Gastroesophageal sphincter (tissue), 4 donors: ENCODE measurements around the gene C19orf12. TPM values are rescaled to one million over a fixed set of nuclear protein-coding genes. Genes with fewer than 3 reads are reported as not detected.

ENCODE experiments used
- ATAC-seq: fragments of 150-250 bp; one replicate; pipeline ENCODE4 v1.9.1; 2016; ENCODE audit warnings: mild to moderate bottlenecking, moderate library complexity
- H3K27ac ChIP-seq, 4 donors: fragments of 200-600 bp; sonication (generic) in 3 of 4; 1 replicate in 3 of 4; 2 replicates in 1 of 4; pipeline ENCODE4 v1.5.1; 2016 to 2019
- H3K27me3 ChIP-seq: fragments of 200-600 bp; sonication (generic); one replicate; pipeline ENCODE4 v1.5.1; 2019
- H3K36me3 ChIP-seq, 2 donors: fragments of 200-600 bp; sonication (generic); one replicate each; pipeline ENCODE4 v1.5.1; 2019; ENCODE audit warnings: control low read depth in 1 of 2
- H3K4me1 ChIP-seq, 3 donors: fragments of 200-600 bp; sonication (generic); 1 replicate in 2 of 3; 2 replicates in 1 of 3; pipeline ENCODE4 v1.5.1; 2016 to 2019; ENCODE audit warnings: control low read depth in 2 of 3
- H3K4me3 ChIP-seq, 2 donors: fragments of 200-600 bp; sonication (generic); one replicate each; pipeline ENCODE4 v1.5.1; 2019; ENCODE audit warnings: mild to moderate bottlenecking in 1 of 2, moderate library complexity in 1 of 2
- H3K9me3 ChIP-seq, 3 donors: fragments of 200-600 bp; sonication (generic); one replicate each; pipeline ENCODE4 v1.5.1; 2017 to 2019; ENCODE audit warnings: control low read depth in 2 of 3
- CTCF ChIP-seq, 4 experiments: fragments of 200-600 bp in 2 of 4; fragments of 450-650 bp in 2 of 4; sonication (generic) in 1 of 4; IDR thresholded peaks; one replicate each; pipeline ENCODE4 v1.5.1; 2017 to 2019; ENCODE audit warnings: antibody characterized with exemption in 4 of 4, mild to moderate bottlenecking in 2 of 4, moderate library complexity in 2 of 4
- EP300 ChIP-seq: sonication (generic); formaldehyde crosslinking; IDR thresholded peaks from one replicate; pipeline ENCODE4 v1.6.1; 2017; ENCODE audit warnings: antibody characterized with exemption, mild to moderate bottlenecking
- POLR2A ChIP-seq, 2 donors: fragments of 450-650 bp; IDR thresholded peaks; one replicate each; pipeline ENCODE4 v1.6.1; 2017; ENCODE audit warnings: antibody characterized with exemption in 2 of 2, mild to moderate bottlenecking in 2 of 2, moderate library complexity in 1 of 2
- POLR2AphosphoS5 ChIP-seq: sonication (generic); formaldehyde crosslinking; IDR thresholded peaks from one replicate; pipeline ENCODE4 v1.6.1; 2017; ENCODE audit warnings: antibody characterized with exemption
- WGBS, 2 donors: methylation state at CpG; one replicate each; pipeline ENCODE4 v1.1.5; 2018; ENCODE audit warnings: low coverage in 1 of 2; 5-methylcytosine and 5-hydroxymethylcytosine counted together
- total RNA-seq, 4 donors: library from RNA; depleted of rRNA; stranded (reverse); fragments of >200 nt; gene quantifications; one replicate each; pipeline ENCODE4 v1.1.0, GENCODE V29; 2016

The C19orf12 gene
- total RNA-seq, 4 donors from 2014 or later, result 37.6 to 62.1 (median 49.7) TPM

GRCh38 chr19:29655648-29656335, 59.3 kb downstream of the C19orf12 start:
- Histone ChIP-seq H3K27me3 (peaks cover 16% of the 10 kb centered on the region), H3K9me3 (no peaks in the 10 kb centered on the region), H3K36me3 (no peaks in the 10 kb centered on the region), H3K27ac (no peak overlapping the region), H3K4me3 (no peak overlapping the region), H3K4me1 (peaks cover 0 to 26% (median 0%) of the 10 kb centered on the region in 3 donors)
- no peak for ATAC-seq
- TF ChIP-seq CTCF (IDR thresholded peaks at IDR 0.05), result no peak
- 85 to 90% methylated on average over 2 of the region's 4 CpGs for WGBS, 2 donors

- Histone ChIP-seq H3K9me3 (no peaks in the 10 kb centered on the region), H3K27me3 (peaks cover 16% of the 10 kb centered on the region), H3K27ac (no peak overlapping the region), H3K4me1 (peaks cover 0 to 11% (median 0%) of the 10 kb centered on the region in 3 donors), H3K36me3 (no peaks in the 10 kb centered on the region), H3K4me3 (no peak overlapping the region)
- 86 to 88% methylated on average over 4 to 5 of the region's 5 CpGs for WGBS, 2 donors
- TF ChIP-seq POLR2A (IDR thresholded peaks at IDR 0.05), result no peak
- no peak for TF ChIP-seq POLR2AphosphoS5
- TF ChIP-seq CTCF (IDR thresholded peaks at IDR 0.05), result no peak
- no peak for TF ChIP-seq EP300
- no peak for ATAC-seq
These were observed 61.7 kb downstream of the C19orf12 start for GRCh38 chr19:29653398-29653797.

- ATAC-seq, result no peak
- 87 to 89% methylated on average over 5 to 7 of the region's 7 CpGs for WGBS, 2 donors
- Histone ChIP-seq H3K4me1 (no peaks in the 10 kb centered on the region), H3K27me3 (peaks cover 16% of the 10 kb centered on the region), H3K36me3 (no peaks in the 10 kb centered on the region), H3K9me3 (no peaks in the 10 kb centered on the region), H3K4me3 (no peak overlapping the region), H3K27ac (no peak overlapping the region)
- TF ChIP-seq POLR2A (IDR thresholded peaks at IDR 0.05), result no peak
- no peak for TF ChIP-seq CTCF (IDR thresholded peaks at IDR 0.05)
- TF ChIP-seq EP300, result no peak
- no peak for TF ChIP-seq POLR2AphosphoS5
These were observed 63.3 kb downstream of the C19orf12 start for GRCh38 chr19:29651622-29652394.

- no peak for ATAC-seq
- 50 to 67% methylated on average over 2 to 4 of the region's 7 CpGs for WGBS, 2 donors
- Histone ChIP-seq H3K27ac (no peak overlapping the region), H3K36me3 (no peaks in the 10 kb centered on the region), H3K27me3 (peaks cover 16% of the 10 kb centered on the region), H3K4me3 (no peak overlapping the region), H3K9me3 (no peaks in the 10 kb centered on the region), H3K4me1 (peaks cover 0 to 4% (median 0%) of the 10 kb centered on the region in 3 donors)
- TF ChIP-seq POLR2AphosphoS5, result no peak
- no peak for TF ChIP-seq EP300
- no peak for TF ChIP-seq CTCF (IDR thresholded peaks at IDR 0.05)
- no peak for TF ChIP-seq POLR2A (IDR thresholded peaks at IDR 0.05)
These were observed 64.2 kb downstream of the C19orf12 start for GRCh38 chr19:29650772-29651387.

Other genes starting within 250 kb of the C19orf12 start
- under 1 TPM in 1 of 4 donors, not detected in 3; 0.40 TPM for gene VSTM2B, start 189.3 kb downstream of the C19orf12 start, total RNA-seq
- gene POP4, start 109.0 kb downstream of the C19orf12 start, total RNA-seq, result 10 to 100 TPM; 41.4 to 79.7 (median 61.7) TPM
- gene PLEKHF1, start 49.8 kb downstream of the C19orf12 start, total RNA-seq, result 10 to 100 TPM; 28.6 to 49.1 (median 38.8) TPM
- 1 to 10 TPM; 1.5 to 5.0 (median 2.9) TPM for gene CCNE1, start 96.7 kb upstream of the C19orf12 start, total RNA-seq
- 10 to 100 TPM; 65.0 to 84.4 (median 71.9) TPM for gene URI1, start 227.0 kb upstream of the C19orf12 start, total RNA-seq